H9 (cell line): ENCODE data around the gene PRRX1. TPM values are rescaled to one million over a fixed set of nuclear protein-coding genes. Genes with fewer than 3 reads are reported as not detected.

ENCODE experiments used
- DNase-seq: peaks from one replicate; pipeline ENCODE4 v3.0.0-alpha.2; 2017
- H2AFZ ChIP-seq: one replicate; pipeline ENCODE4 v1.6.1; 2013; ENCODE audit warnings: mild to moderate bottlenecking, low read length, control low read depth, moderate library complexity
- H2AK5ac ChIP-seq: 2 replicates; pipeline ENCODE4 v1.6.1; 2013; ENCODE audit warnings: low read length, control low read depth, mixed read lengths; ENCODE audit not compliant: insufficient read length
- H2BK120ac ChIP-seq: one replicate; pipeline ENCODE4 v1.6.1; 2013; ENCODE audit warnings: low read depth, mild to moderate bottlenecking, low read length, control low read depth, inconsistent platforms; ENCODE audit not compliant: poor library complexity, severe bottlenecking
- H2BK12ac ChIP-seq: 2 replicates; pipeline ENCODE4 v1.6.1; 2013; ENCODE audit warnings: low read length, control low read depth, mixed read lengths, low read depth; ENCODE audit not compliant: insufficient read length
- H2BK15ac ChIP-seq: 2 replicates; pipeline ENCODE4 v1.6.1; 2013; ENCODE audit warnings: low read depth, low read length, control low read depth
- H2BK20ac ChIP-seq: one replicate; pipeline ENCODE4 v1.6.1; 2013; ENCODE audit warnings: low read depth, mild to moderate bottlenecking, low read length, control low read depth, inconsistent platforms; ENCODE audit not compliant: poor library complexity, severe bottlenecking
- H2BK5ac ChIP-seq: 2 replicates; pipeline ENCODE4 v1.6.1; 2013; ENCODE audit warnings: low read length, control low read depth, mixed read lengths; ENCODE audit not compliant: insufficient read length
- H3K14ac ChIP-seq: 2 replicates; pipeline ENCODE4 v1.6.1; 2013; ENCODE audit warnings: low read length, control low read depth; ENCODE audit not compliant: insufficient read depth
- H3K18ac ChIP-seq: 2 replicates; pipeline ENCODE4 v1.6.1; 2013; ENCODE audit warnings: low read depth, mild to moderate bottlenecking, mixed read lengths, low read length, control low read depth; ENCODE audit not compliant: insufficient read length
- H3K23ac ChIP-seq: 2 replicates; pipeline ENCODE4 v1.6.1; 2013; ENCODE audit warnings: low read length, control low read depth, mixed read lengths, low read depth; ENCODE audit not compliant: insufficient read length
- H3K23me2 ChIP-seq: 2 replicates; pipeline ENCODE4 v1.6.1; 2013; ENCODE audit warnings: low read depth, mild to moderate bottlenecking, mixed read lengths, low read length, control low read depth; ENCODE audit not compliant: insufficient read length, poor library complexity, severe bottlenecking
- H3K27ac ChIP-seq: 2 replicates; pipeline ENCODE4 v1.5.1; 2013; ENCODE audit warnings: low read length, control low read depth, mixed read lengths, low read depth; ENCODE audit not compliant: insufficient read length
- H3K27me3 ChIP-seq: 2 replicates; pipeline ENCODE4 v1.6.1; 2013; ENCODE audit warnings: low read length, control low read depth, inconsistent platforms; ENCODE audit not compliant: insufficient read depth
- H3K4ac ChIP-seq: 2 replicates; pipeline ENCODE4 v1.6.1; 2013; ENCODE audit warnings: low read depth, mild to moderate bottlenecking, control low read depth, inconsistent platforms, low read length, moderate library complexity
- H3K4me1 ChIP-seq: 2 replicates; pipeline ENCODE4 v1.6.1; 2013; ENCODE audit warnings: low read length, control low read depth, inconsistent platforms; ENCODE audit not compliant: insufficient read depth
- H3K4me2 ChIP-seq: 2 replicates; pipeline ENCODE4 v1.6.1; 2013; ENCODE audit warnings: low read length, control low read depth, mixed read lengths; ENCODE audit not compliant: insufficient read length, insufficient read depth
- H3K56ac ChIP-seq: 2 replicates; pipeline ENCODE4 v1.6.1; 2013; ENCODE audit warnings: low read depth, mild to moderate bottlenecking, mixed read lengths, low read length, control low read depth; ENCODE audit not compliant: insufficient read length
- H3K79me1 ChIP-seq: 2 replicates; pipeline ENCODE4 v1.6.1; 2013; ENCODE audit warnings: low read depth, mild to moderate bottlenecking, moderate library complexity, low read length, control low read depth, inconsistent platforms; ENCODE audit not compliant: insufficient read depth, poor library complexity, severe bottlenecking
- H3K79me2 ChIP-seq: 2 replicates; pipeline ENCODE4 v1.6.1; 2013; ENCODE audit warnings: low read length, control low read depth, inconsistent platforms; ENCODE audit not compliant: insufficient read depth
- H3K9ac ChIP-seq: 2 replicates; pipeline ENCODE4 v1.6.1; 2013; ENCODE audit warnings: low read length, control low read depth, mixed read lengths; ENCODE audit not compliant: insufficient read length; ENCODE audit errors: extremely low read depth
- H3K9me3 ChIP-seq: one replicate; pipeline ENCODE4 v1.6.1; 2013; ENCODE audit warnings: low read depth, low read length, inconsistent platforms; ENCODE audit not compliant: control insufficient read depth
- H3T11ph ChIP-seq: one replicate; pipeline ENCODE4 v1.6.1; 2013; ENCODE audit warnings: mild to moderate bottlenecking, low read length, control low read depth, inconsistent platforms
- H4K20me1 ChIP-seq: one replicate; pipeline ENCODE4 v1.6.1; 2013; ENCODE audit not compliant: control insufficient read depth, insufficient read length, insufficient read depth
- H4K5ac ChIP-seq: 2 replicates; pipeline ENCODE4 v1.6.1; 2013; ENCODE audit warnings: low read depth, mild to moderate bottlenecking, mixed read lengths, low read length, control low read depth; ENCODE audit not compliant: insufficient read length
- H4K8ac ChIP-seq: replicated peaks from 2 replicates; pipeline ENCODE4 v1.6.1; 2013; ENCODE audit warnings: low read length, control low read depth, mixed read lengths, low read depth; ENCODE audit not compliant: insufficient read length
- H4K91ac ChIP-seq: 2 replicates; pipeline ENCODE4 v1.6.1; 2013; ENCODE audit warnings: low read depth, mild to moderate bottlenecking, moderate library complexity, mixed read lengths, low read length, control low read depth; ENCODE audit not compliant: insufficient read length
- H3K27ac Mint-ChIP-seq, 3 experiments: 2 replicates in 2 of 3; 3 replicates in 1 of 3; pipeline ENCODE4 v1.8.0; 2020 to 2021; ENCODE audit warnings: mixed read lengths in 3 of 3, mild to moderate bottlenecking in 1 of 3, moderate library complexity in 1 of 3
- H3K27me3 Mint-ChIP-seq: 2 replicates; pipeline ENCODE4 v1.8.0; 2021; ENCODE audit warnings: low read depth, mild to moderate bottlenecking, moderate library complexity, mixed read lengths
- H3K36me3 Mint-ChIP-seq, 3 experiments: 2 replicates in 2 of 3; 3 replicates in 1 of 3; pipeline ENCODE4 v1.8.0; 2020 to 2021; ENCODE audit warnings: low read depth in 3 of 3, mixed read lengths in 3 of 3; ENCODE audit not compliant: insufficient read depth in 1 of 3
- H3K4me1 Mint-ChIP-seq, 2 experiments: 2 replicates each; pipeline ENCODE4 v1.8.0; 2020; ENCODE audit warnings: mixed read lengths in 2 of 2
- H3K4me3 Mint-ChIP-seq, 2 experiments: 2 replicates in 1 of 2; 3 replicates in 1 of 2; pipeline ENCODE4 v1.8.0; 2020 to 2021; ENCODE audit warnings: mild to moderate bottlenecking in 2 of 2, mixed read lengths in 2 of 2, moderate library complexity in 1 of 2
- H3K9me3 Mint-ChIP-seq, 2 experiments: 2 replicates in 1 of 2; 3 replicates in 1 of 2; pipeline ENCODE4 v1.8.0; 2020; ENCODE audit warnings: mild to moderate bottlenecking in 2 of 2, mixed read lengths in 2 of 2, moderate library complexity in 1 of 2
- CTCF ChIP-seq: fragments of 200-600 bp; sonication (generic); conservative IDR thresholded peaks from 3 replicates; pipeline ENCODE4 v1.8.0; 2021; ENCODE audit warnings: antibody characterized with exemption, mild to moderate bottlenecking
- WGBS: extraction: QIAGEN DNeasy Blood & Tissue Kit; methylation state at CpG from one replicate; pipeline ENCODE4 v1.1.7; 2013; ENCODE audit warnings: missing lambda C conversion rate, low lambda C conversion rate, mixed read lengths; ENCODE audit not compliant: insufficient read length; ENCODE audit errors: extremely low coverage; 5-methylcytosine and 5-hydroxymethylcytosine counted together
- total RNA-seq: library from RNA; stranded (reverse); gene quantifications from 2 replicates; pipeline ENCODE4 v1.2.1, GENCODE V29; 2021

Gene PRRX1
- total RNA-seq, 1 experiment from 2014 or later: not detected

GRCh38 chr1:170742600-170742999, 78.7 kb downstream of the PRRX1 start:
- no peaks in the 10 kb centered on the region for H3K23me2 ChIP-seq

More at GRCh38 chr1:170742600-170742999, 78.7 kb downstream of the PRRX1 start:
- Histone ChIP-seq H2AFZ (no peak overlapping the region), H3K79me1 (no peaks in the 10 kb centered on the region), H3K9me3 (no peaks in the 10 kb centered on the region), H3K9ac (no peak overlapping the region), H3T11ph (no peak overlapping the region), H3K4me2 (no peak overlapping the region), H4K8ac (no peak overlapping the region), H2BK12ac (no peak overlapping the region), H2AK5ac (no peak overlapping the region), H2BK120ac (no peak overlapping the region), H3K27ac (no peak overlapping the region), H3K23ac (no peak overlapping the region), H3K56ac (no peak overlapping the region), H2BK15ac (no peak overlapping the region), H2BK5ac (no peak overlapping the region), H3K14ac (no peak overlapping the region), H4K20me1 (no peaks in the 10 kb centered on the region), H2BK20ac (no peak overlapping the region), H3K4me1 (no peaks in the 10 kb centered on the region), H3K4ac (no peak overlapping the region), H4K91ac (no peak overlapping the region), H4K5ac (no peak overlapping the region), H3K27me3 (no peaks in the 10 kb centered on the region), H3K18ac (no peak overlapping the region), H3K79me2 (no peaks in the 10 kb centered on the region)
- no peak for DNase-seq
- Mint-ChIP-seq H3K4me3 (no peak overlapping the region), H3K27ac (no peak overlapping the region), H3K36me3 (peaks cover 2 to 21% (median 7%) of the 10 kb centered on the region in 3 experiments; a peak in 5 of 7 replicates), H3K9me3 (peaks cover 15 to 28% of the 10 kb centered on the region in 2 experiments), H3K4me1 (no peaks in the 10 kb centered on the region), H3K27me3 (peaks cover 4% of the 10 kb centered on the region)
- no peak for TF ChIP-seq CTCF
- no CpG with 5 or more reads among the region's 5 CpGs for WGBS
